ENCODE results near the gene MRPS25.

- no peak for TF ChIP-seq TAF1 (conservative IDR thresholded peaks at IDR 0.05)
- no peak for TF ChIP-seq CTCF (IDR thresholded peaks at IDR 0.05; ENCODE audit: low read depth, low read length, missing input control)
- TF ChIP-seq REST (IDR thresholded peaks at IDR 0.05): no peak
- no peak for TF ChIP-seq YY1 (IDR thresholded peaks at IDR 0.05)
- TF ChIP-seq EGR1 (IDR thresholded peaks at IDR 0.05; ENCODE audit: low read depth in 2 of 2): no peak
- TF ChIP-seq RXRA (IDR thresholded peaks at IDR 0.05): no peak
- no peak for TF ChIP-seq MAX (IDR thresholded peaks at IDR 0.05)
- TF ChIP-seq FOXA1 (IDR thresholded peaks at IDR 0.05): no peak
- no peak for TF ChIP-seq HNF4A (conservative IDR thresholded peaks at IDR 0.05)
- TF ChIP-seq RAD21 (IDR thresholded peaks at IDR 0.05): no peak
- no peak for TF ChIP-seq ATF3 (IDR thresholded peaks at IDR 0.05)
Observed at GRCh38 chr3:15014606-15015328, 50.3 kb downstream of the MRPS25 start.

Data from liver (tissue), 3 donors.